ENCODE measurements around the gene SMCP. TPM values are rescaled to one million over a fixed set of nuclear protein-coding genes. Genes with fewer than 3 reads are reported as not detected.

SMCP gene, protein sequence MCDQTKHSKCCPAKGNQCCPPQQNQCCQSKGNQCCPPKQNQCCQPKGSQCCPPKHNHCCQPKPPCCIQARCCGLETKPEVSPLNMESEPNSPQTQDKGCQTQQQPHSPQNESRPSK
- total RNA-seq: not detected

DNA sequence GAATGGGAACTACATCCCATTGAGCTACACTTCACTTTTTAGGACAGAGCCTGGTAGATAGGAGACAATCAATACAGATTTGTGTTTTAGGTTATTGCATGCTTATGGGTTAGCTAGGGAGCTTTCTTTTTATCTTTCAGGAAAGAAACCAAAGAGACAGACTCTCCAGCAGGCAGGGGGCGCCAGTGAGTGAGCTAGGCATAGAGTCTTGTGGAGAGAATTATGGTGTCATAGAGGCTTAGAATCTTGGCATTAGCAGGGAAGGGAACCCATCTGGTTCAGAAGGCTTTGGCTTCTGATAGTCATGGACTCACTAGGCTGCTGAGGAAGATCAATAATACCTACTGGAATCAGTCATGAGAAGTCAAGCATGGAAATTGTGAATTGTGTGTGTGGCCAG lies at the start of gene SMCP:
Gene SMCP, plus strand, starts transcription at position 281 of the 400 bp plus-strand sequence. CDS start 6,101 bp downstream, outside the sequence.
- H3K27me3 ChIP-seq: no peaks in the 10 kb centered on the region
- H3K27ac ChIP-seq: no peak within 1 kb of the TSS
- ATAC-seq: no peak
- no peaks in the 10 kb centered on the region for H3K4me1 ChIP-seq
- no peak within 1 kb of the TSS for H3K4me3 ChIP-seq
- H3K36me3 ChIP-seq: no peaks in the 10 kb centered on the region
- H3K9me3 ChIP-seq: no peaks in the 10 kb centered on the region
- intact Hi-C loops (cut with DNase I; ENCODE audit: low total_unique reads): no loop called here
- in situ Hi-C loops (cut with MboI; ENCODE audit: low sequenced_read_pairs in 4 of 4): no loop called here
- DNase-seq: no peak
- TF ChIP-seq POLR2A (IDR thresholded peaks at IDR 0.05): no peak

DNA sequence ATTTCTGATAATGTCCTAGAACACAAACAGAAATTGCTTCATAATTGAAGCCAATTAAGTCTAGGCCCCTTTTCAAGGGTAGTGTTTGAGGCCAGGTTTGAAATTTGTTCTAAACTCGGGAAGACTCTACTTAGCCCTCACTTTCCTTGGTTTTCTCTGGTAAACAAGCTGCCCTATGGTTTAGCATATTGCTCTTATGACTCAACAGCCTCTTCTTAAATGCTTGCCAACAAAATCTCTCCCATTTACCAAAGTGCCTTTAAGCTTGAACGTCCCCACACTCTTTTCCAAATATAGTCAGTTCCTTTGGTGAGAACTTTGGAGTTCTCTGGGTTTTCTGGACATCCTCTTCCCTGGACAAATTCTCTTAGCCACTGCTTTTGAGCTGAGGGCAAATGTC lies 41.3 kb upstream of the SMCP start:
- Histone ChIP-seq H3K36me3 (no peaks in the 10 kb centered on the region), H3K9me3 (no peaks in the 10 kb centered on the region), H3K27me3 (no peaks in the 10 kb centered on the region), H3K4me3 (no peak overlapping the region), H3K27ac (no peak overlapping the region), H3K4me1 (no peaks in the 10 kb centered on the region)
- ATAC-seq (no peak), DNase-seq (no peak)
- in situ Hi-C loops (cut with MboI; ENCODE audit: low sequenced_read_pairs in 4 of 4): no loop called here
- intact Hi-C loops (cut with DNase I; ENCODE audit: low total_unique reads): no loop called here
- TF ChIP-seq POLR2A (IDR thresholded peaks at IDR 0.05): no peak
- TF ChIP-seq, protein P1, sequence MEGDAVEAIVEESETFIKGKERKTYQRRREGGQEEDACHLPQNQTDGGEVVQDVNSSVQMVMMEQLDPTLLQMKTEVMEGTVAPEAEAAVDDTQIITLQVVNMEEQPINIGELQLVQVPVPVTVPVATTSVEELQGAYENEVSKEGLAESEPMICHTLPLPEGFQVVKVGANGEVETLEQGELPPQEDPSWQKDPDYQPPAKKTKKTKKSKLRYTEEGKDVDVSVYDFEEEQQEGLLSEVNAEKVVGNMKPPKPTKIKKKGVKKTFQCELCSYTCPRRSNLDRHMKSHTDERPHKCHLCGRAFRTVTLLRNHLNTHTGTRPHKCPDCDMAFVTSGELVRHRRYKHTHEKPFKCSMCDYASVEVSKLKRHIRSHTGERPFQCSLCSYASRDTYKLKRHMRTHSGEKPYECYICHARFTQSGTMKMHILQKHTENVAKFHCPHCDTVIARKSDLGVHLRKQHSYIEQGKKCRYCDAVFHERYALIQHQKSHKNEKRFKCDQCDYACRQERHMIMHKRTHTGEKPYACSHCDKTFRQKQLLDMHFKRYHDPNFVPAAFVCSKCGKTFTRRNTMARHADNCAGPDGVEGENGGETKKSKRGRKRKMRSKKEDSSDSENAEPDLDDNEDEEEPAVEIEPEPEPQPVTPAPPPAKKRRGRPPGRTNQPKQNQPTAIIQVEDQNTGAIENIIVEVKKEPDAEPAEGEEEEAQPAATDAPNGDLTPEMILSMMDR (IDR thresholded peaks at IDR 0.05 in 4 of 5, conservative IDR thresholded peaks at IDR 0.05 in 1 of 5): no peak

DNA sequence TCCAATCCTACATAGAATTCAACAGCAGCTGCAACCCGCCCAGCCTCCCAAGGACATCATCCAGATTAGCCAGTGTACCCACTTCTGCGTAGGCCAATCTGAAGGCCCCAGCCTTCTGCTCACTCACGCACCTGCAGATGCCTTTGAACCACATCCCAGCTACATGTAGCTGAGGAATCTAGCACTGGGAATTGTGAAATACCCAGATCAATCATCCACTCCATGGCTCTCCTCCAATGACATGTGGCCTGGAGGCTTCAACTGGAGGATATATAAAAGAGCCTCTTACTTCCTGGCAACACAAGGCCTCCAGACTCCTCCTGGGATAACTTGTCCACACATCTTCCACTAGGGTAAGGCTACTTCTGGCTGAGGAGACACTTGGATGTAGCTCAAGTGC lies 35.6 kb upstream of the SMCP start, which contains the start of gene LCE6A:
Gene LCE6A, plus strand, starts transcription at position 301 of the 400 bp plus-strand sequence. CDS start 665 bp downstream, outside the sequence.
- H3K4me1 ChIP-seq: no peaks in the 10 kb centered on the region
- no peak within 1 kb of the TSS for H3K27ac ChIP-seq
- H3K4me3 ChIP-seq: no peak within 1 kb of the TSS
- H3K9me3 ChIP-seq: no peaks in the 10 kb centered on the region
- DNase-seq (no peak), ATAC-seq (no peak)
- in situ Hi-C loops (cut with MboI; ENCODE audit: low sequenced_read_pairs in 4 of 4) (no loop called here), intact Hi-C loops (cut with DNase I; ENCODE audit: low total_unique reads) (no loop called here)
- TF ChIP-seq, protein P1 (IDR thresholded peaks at IDR 0.05 in 4 of 5, conservative IDR thresholded peaks at IDR 0.05 in 1 of 5): no peak
- TF ChIP-seq POLR2A (IDR thresholded peaks at IDR 0.05): no peak
- H3K36me3 ChIP-seq: no peaks in the 10 kb centered on the region
- no peaks in the 10 kb centered on the region for H3K27me3 ChIP-seq

DNA sequence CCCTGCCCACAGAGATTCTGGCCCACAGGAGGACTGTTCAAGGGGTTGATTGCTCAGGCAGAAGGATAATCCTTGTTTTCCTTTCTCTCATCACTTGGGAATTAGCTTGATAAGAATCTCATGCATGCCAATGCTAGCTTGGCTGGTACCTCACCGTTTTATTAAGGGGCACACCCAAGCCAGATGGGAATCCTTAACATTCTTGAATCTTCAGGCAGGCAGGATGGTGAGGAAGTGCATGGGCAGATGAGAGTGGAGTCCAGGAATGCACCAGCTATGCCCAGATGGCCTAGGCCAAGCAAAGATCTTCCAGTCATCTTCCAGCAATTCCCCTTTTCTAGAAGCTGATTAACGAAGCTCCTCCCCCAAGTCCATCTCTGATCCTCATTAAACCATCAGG lies 22.5 kb upstream of the SMCP start:
- ATAC-seq: no peak

GRCh38 chr1:152858062-152858461 lies 20.1 kb upstream of the SMCP start:
- ATAC-seq (no peak), DNase-seq (no peak)
- Histone ChIP-seq H3K27ac (no peak overlapping the region), H3K4me3 (no peak overlapping the region), H3K9me3 (no peaks in the 10 kb centered on the region), H3K4me1 (no peaks in the 10 kb centered on the region), H3K27me3 (no peaks in the 10 kb centered on the region), H3K36me3 (no peaks in the 10 kb centered on the region)
- intact Hi-C loops (cut with DNase I; ENCODE audit: low total_unique reads) (no loop called here), in situ Hi-C loops (cut with MboI; ENCODE audit: low sequenced_read_pairs in 4 of 4) (no loop called here)
- TF ChIP-seq POLR2A (IDR thresholded peaks at IDR 0.05): no peak
- TF ChIP-seq, protein P1 (IDR thresholded peaks at IDR 0.05 in 4 of 5, conservative IDR thresholded peaks at IDR 0.05 in 1 of 5): no peak

More for the DNA sequence above, 22.5 kb upstream of the SMCP start:
- Histone ChIP-seq H3K36me3 (no peaks in the 10 kb centered on the region), H3K4me3 (no peak overlapping the region), H3K4me1 (no peaks in the 10 kb centered on the region), H3K27ac (no peak overlapping the region), H3K9me3 (no peaks in the 10 kb centered on the region), H3K27me3 (no peaks in the 10 kb centered on the region)
- intact Hi-C loops (cut with DNase I; ENCODE audit: low total_unique reads) (no loop called here), in situ Hi-C loops (cut with MboI; ENCODE audit: low sequenced_read_pairs in 4 of 4) (no loop called here)
- DNase-seq: no peak
- TF ChIP-seq, protein P1 (IDR thresholded peaks at IDR 0.05 in 4 of 5, conservative IDR thresholded peaks at IDR 0.05 in 1 of 5): no peak
- no peak for TF ChIP-seq POLR2A (IDR thresholded peaks at IDR 0.05)

All from gastrocnemius medialis (tissue), 4 donors.